GM19238 (cell line): ENCODE measurements around the gene RRP15.
"Not testable (repeated sequence)": the region's sequence is repeated elsewhere in the genome, so short reads cannot be mapped to it uniquely, and the experiment has no call there.

Experiments
- DNase-seq: peaks from one replicate; pipeline ENCODE4 v3.0.0; 2011; ENCODE audit warnings: low spot score; ENCODE audit not compliant: insufficient read length

Gene RRP15

DNA sequence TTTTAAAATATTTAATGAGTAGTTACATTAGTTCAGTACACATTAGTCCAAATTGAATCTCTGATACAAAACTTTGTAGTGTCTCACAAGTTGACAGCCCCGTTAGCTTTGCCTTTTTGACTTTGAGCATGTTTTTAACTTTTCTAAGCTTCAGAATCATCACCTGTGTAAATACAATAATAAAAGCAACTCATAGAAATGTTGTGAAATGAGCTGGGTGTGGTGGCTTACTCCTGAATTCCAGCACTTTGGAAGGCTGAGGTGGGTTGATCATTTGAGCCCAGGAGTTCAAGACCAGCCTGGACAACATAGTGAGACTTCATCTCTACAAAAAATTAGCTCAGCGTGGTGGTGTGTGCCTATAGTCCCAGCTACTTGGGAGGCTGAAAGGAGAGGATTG is 11.1 kb downstream of the RRP15 start:
- no peak for DNase-seq

DNA sequence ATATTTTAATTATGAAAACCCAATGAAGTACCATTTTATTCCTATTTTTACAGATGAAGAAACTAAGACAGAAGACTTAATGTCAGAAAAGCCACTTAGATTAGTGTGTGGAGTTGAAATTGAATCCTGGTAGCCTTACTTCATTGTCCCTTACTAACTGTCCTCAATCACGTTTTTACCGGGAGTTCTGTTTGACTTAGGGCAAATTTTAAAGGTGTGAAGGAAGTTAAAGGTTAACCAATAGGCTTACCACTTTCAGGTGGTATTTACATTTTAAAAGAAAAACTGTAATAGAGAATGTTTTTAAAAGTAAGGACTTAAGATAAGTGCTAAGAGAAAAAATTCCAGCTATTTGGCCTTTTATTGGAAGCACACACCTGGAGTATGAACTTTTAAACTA is 12.4 kb downstream of the RRP15 start:
- no peak for DNase-seq

DNA sequence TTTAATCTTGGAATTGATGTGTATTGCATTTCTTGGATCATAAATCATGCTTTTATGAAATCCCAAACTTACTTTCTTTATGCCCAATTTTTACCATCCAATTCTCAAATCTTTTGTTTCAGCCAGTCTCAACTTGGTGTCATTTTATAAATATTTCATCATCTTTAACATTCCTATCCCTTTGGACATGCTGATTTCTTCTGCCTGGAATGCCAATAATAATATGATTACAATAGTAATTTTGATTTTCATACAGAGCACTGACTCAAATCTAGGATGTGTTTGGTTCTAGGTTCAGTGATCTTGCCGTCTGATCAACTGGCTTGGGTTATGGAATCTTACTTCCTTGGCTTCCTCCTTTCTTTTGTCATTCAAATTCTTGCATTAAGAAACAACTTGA is 12.8 kb downstream of the RRP15 start:
- no peak for DNase-seq

DNA sequence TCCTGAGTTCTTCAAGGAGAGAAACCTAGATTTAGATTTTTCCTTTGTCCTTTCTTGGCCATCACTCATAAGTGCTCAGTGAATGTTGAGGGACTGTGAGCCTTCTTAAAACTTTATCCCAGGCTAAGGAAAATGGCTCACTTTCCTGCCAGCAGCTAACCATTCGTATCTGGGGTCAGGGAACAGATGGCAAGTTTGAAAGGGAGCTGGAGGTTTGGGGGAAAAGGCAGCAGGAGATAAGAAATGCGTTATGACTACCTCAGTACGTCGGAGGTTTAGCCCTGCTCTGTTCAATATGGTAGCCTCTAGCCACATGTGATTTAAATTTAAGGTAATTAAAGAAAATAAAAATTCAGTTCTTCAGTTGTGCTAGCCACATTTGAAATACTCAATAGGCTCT is 13.3 kb downstream of the RRP15 start:
- no peak for DNase-seq

- no peak for DNase-seq
Measured at GRCh38 chr1:218299416-218299815, 14.3 kb downstream of the RRP15 start.

- DNase-seq: no peak
Measured at GRCh38 chr1:218301217-218301616, 16.1 kb downstream of the RRP15 start.

DNA sequence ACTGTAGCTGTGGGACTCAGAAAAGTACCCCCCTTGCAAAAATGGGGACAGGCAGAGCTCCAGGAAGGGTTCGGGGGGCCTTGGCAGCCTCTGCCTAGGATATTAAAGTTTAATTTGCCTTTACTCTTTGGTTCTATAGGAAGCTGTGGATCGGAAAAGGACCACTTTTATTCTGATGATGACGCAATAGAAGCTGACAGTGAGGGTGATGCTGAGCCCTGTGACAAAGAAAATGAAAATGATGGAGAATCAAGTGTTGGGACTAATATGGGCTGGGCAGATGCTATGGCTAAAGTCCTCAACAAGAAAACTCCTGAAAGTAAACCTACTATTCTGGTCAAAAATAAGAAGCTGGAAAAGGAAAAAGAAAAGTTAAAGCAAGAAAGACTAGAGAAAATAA is 17.1 kb downstream of the RRP15 start:
- DNase-seq: no peak

DNA sequence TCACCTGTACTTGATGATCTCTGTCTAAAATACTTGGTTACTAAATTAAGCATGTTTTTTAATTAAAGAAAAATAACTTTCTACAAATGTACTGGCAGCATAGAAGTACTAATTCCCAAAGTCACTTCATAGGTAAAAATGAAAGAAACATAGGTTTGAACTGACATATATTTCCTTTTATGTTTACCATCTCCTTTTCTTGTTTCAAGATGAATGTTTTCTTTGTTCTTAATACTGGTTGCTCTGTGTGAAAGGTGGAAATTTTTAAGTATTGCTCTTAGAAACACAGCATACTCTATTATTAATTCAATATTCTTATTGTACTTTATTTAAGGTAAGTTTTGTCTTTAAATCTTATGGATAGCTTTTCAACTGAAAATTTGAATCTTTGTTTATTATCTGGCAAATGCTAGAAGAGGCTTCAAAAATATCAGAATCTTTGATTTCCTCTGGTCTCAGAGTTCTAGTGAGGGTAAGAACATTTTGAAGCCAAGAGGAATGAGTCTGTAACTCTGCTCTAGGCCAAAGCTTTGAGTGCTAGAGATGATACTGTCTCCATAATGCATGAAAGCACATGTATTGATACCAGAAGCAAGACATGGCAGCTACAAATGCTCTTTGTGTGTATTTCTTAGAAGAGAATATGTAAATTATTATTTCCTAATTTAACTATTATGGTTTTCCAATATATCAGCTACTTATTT is 18.2 kb downstream of the RRP15 start:
- no peak for DNase-seq

DNA sequence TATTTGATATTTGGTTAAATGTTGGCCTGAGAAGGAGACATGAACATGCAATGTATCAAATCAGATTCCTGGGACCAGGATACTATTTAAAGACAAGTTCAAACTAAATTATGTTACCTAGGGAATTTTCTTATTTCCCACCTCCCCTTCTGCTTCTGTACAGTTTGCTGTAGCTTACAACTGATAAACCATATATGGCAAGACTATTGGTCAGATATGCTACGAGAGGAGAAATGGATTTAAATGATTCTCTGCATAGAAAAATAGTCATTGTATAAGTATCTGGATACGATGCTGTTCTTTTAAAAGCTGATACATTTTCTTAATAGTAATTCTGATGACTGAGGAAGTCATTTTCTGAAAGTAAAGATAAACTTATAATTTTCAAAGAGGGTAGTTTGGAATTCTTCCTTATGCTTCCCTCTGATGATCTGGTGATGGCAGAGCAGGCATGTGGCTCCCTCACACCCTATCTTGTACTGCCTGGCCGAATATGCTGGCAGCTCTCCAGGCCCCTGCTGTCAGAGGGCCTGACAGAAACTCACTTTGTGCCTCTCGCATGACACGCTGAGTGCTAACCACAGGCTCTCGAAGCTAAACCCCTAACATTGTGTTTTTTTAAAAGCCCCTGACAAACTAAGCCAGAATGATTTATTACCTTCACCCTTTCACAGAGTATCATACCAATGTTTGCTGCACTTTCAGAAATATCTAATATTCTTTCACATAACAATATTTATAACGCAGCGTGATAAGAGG is 19.4 kb downstream of the RRP15 start:
- no peak for DNase-seq

DNA sequence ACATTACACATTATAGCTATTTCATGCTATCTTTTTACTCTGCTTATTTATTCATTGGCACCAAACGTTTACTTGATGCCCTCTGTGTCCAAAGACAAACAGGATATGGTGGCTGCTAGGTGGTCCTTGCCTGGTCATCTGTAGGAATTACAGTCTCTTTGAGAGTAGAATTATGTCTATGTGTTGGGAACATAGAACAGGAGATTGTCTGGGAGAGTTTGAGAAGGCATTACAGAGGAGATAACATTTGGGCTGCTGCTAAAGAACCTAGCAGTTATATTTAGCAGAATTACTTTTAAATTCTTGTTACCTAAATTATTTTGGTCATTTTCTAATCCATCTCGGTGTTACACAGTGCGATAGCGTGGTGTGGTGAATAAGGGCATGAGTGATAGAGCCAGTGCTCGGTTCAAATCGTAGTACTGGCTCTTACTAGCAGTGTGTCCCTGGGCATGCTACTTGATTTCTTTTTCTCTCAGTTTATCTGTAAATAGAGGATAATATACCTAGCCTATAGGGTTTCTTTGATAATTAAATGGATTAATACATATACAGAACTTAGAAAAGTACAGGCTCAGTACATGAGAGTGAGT is 20.5 kb downstream of the RRP15 start:
- no peak for DNase-seq

GRCh38 chr1:218312509-218312908 is 27.4 kb downstream of the RRP15 start:
- no peak for DNase-seq

- no peak for DNase-seq
Measured at GRCh38 chr1:218314316-218314715, 29.2 kb downstream of the RRP15 start.

DNA sequence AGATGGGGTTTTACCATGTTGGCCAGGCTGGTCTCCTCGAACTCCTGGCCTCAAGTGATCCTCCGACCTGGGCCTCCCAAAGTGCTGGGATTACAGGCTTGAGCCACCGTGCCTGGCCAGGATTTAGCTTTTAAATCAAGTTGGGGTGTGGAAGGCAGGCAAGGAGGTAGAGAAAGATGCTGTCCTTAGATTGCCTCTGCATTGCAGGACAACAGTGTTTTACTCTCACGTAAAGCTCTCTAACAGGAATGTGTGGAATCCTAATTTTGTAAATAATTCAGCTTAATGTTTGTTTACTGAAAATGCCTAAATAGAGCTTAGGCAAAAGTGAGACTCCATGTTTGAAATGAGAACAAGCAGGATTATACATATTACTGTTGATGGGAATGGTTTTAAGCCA is 30.5 kb downstream of the RRP15 start:
- DNase-seq: no peak

GRCh38 chr1:218317061-218317460 is 32.0 kb downstream of the RRP15 start:
- no peak for DNase-seq

DNA sequence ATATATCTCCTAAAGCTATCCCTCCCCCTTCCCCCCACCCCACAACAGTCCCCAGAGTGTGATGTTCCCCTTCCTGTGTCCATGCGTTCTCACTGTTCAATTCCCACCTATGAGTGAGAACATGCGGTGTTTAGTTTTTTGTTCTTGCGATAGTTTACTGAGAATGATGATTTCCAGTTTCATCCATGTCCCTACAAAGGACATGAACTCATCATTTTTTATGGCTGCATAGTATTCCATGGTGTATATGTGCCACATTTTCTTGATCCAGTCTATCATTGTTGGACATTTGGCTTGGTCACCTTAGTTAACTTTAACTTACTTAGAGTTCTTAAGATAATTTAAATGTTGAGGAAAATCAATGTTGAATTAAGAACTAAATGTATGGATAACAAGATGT is 35.1 kb downstream of the RRP15 start:
- DNase-seq: not testable (repeated sequence)

DNA sequence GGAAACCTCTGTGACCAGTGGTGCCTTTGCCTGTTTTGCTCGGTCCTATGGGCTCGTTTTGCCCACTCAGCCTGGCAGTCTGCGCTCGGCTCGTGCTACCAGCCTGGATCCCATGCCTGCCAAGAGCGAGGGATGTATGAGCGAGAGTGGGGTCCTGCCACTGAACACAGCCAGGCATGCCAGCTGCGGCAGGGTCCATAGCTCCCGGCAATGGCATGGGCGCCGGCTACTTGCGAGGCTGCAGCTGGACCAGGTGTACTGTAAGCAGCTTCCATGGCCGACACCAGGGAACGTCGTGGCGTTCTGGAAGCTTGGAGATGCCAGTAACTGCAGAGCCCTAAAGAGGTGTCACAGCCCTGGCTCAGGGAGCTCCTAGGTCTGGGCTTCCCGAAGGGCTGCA is 37.7 kb downstream of the RRP15 start:
- DNase-seq: no peak

GRCh38 chr1:218323568-218324225 is 38.6 kb downstream of the RRP15 start:
- DNase-seq: no peak

GRCh38 chr1:218324226-218324580 is 39.1 kb downstream of the RRP15 start:
- no peak for DNase-seq

DNA sequence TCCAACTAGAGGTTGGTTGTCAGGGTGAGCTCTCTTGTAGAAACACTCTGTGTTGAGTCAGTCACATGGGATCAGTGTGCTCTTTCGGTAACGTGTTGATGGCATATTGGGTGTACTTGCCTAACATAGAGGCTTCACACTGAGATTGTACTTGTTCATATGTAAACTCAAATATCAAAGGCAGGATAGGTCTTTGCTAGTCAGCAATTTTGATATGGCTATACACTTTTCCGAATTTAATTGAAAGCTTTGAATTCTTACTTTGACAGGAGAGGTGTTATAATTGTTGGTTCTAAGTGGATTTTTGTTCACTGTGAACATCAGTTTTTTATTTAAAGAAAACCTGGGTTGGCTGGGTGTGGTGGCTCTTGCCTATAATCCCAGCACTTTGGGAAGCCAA is 43.7 kb downstream of the RRP15 start:
- DNase-seq: no peak

GRCh38 chr1:218330043-218330623 is 45.0 kb downstream of the RRP15 start:
- no peak for DNase-seq

- no peak for DNase-seq
Measured at GRCh38 chr1:218332416-218332815, 47.3 kb downstream of the RRP15 start.

GRCh38 chr1:218336328-218336727 is 51.2 kb downstream of the RRP15 start:
- DNase-seq: no peak
